ENCODE measurements around the gene ABCG4. TPM values are rescaled to one million over a fixed set of nuclear protein-coding genes. Genes with fewer than 3 reads are reported as not detected.

The ABCG4 gene
- total and polyA plus RNA-seq, 2 experiments from 2014 or later: 0.58 to 1.0 TPM

DNA sequence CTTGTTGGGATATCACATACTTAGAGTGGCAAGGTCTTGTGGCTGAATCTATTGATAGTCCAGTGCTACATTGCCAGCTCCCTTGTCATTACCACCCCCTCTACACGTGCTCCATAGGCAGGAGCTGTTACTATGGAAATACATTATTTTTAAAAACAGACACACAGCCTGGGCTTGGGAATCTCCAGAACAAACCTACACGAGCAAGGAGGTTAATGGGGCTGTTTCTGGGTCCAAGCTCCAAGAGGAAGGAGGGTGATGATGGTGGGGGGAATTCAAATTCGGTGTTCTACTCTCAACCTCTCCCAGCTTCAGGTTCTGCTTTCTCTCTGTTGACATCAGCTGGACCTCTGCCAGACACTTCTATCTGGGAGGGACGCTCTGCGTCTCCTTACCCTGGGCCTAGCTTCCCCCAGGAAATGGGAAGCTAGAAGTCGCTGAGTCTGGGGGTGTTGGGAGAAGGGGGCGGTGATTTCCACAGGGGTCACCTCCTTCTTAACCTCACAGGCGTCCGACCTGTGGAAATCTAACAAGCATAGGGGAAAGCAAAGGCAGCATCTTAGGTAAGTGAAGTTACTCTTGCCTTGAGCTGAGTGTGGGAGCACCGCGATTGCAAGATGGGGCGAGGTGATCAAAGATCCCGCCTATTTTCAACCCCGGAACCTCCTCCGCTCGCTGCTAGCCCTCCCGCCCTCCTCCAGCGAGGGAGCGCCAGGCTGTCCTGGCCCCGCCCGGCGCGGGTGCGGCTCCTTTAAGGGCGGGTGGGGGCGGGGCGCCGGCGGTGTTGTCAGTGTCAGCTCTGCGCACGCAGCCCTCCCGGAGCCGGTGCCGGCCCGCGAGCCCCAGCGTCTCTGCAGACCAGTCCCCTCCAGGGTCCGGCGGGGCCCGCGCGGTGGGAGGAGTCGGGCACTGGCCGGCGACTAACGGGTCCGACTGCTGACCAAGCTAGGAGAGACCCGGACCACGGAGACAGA lies 42.0 kb upstream of the ABCG4 start, which contains the start of gene C2CD2L:
Gene C2CD2L, plus strand, starts transcription at position 781 of the 974 bp plus-strand sequence. CDS start 398 bp downstream, outside the sequence.
- Mint-ChIP-seq H3K4me1 (peaks cover 31% of the 10 kb centered on the region), H3K36me3 (ENCODE audit: low read depth) (no peaks in the 10 kb centered on the region; the same call in 2 of the 3 replicates), H3K9me3 (no peaks in the 10 kb centered on the region), H3K4me3 (peak within 1 kb of the TSS; percentile 83), H3K27me3 (ENCODE audit: insufficient read depth, low read depth, poor library complexity) (peaks cover 25% of the 10 kb centered on the region), H3K27ac (no peak within 1 kb of the TSS)
- DNase-seq (ENCODE audit: low spot score) (peak; percentile 95), ATAC-seq (peak; percentile 82)
- Histone ChIP-seq H3K79me2 (replicated peaks; ENCODE audit: insufficient read depth) (no peaks in the 10 kb centered on the region), H2AFZ (peak within 1 kb of the TSS; percentile 94), H3K4me2 (peak within 1 kb of the TSS; percentile 99), H3K27ac (ENCODE audit: low read depth) (no peak within 1 kb of the TSS), H3K4me3 (peak within 1 kb of the TSS; percentile 84), H4K20me1 (replicated peaks; ENCODE audit: insufficient read depth) (no peaks in the 10 kb centered on the region), H3F3A (replicated peaks; ENCODE audit: low read depth) (peaks cover 24% of the 10 kb centered on the region), H3K9me2 (ENCODE audit: insufficient read depth) (no peaks in the 10 kb centered on the region), H3K4me1 (ENCODE audit: insufficient read depth) (peaks cover 29% of the 10 kb centered on the region), H3K36me3 (ENCODE audit: insufficient read depth) (no peaks in the 10 kb centered on the region), H3K27me3 (ENCODE audit: insufficient read depth) (peaks cover 20% of the 10 kb centered on the region)
- peak; percentile 43; the same call in 1 of the 2 replicates for TF ChIP-seq POLR2AphosphoS5 (IDR thresholded peaks at IDR 0.05; ENCODE audit: low read depth)
- TF ChIP-seq ZNF331 (CRISPR knock-in tag; IDR thresholded peaks at IDR 0.05; ENCODE audit: low read depth): no peak
- TF ChIP-seq CTCF (conservative IDR thresholded peaks at IDR 0.05; ENCODE audit: low read depth in 2 of 2): no peak
- no peak for TF ChIP-seq NANOG (IDR thresholded peaks at IDR 0.05; ENCODE audit: borderline replicate concordance)
- TF ChIP-seq, protein P1, sequence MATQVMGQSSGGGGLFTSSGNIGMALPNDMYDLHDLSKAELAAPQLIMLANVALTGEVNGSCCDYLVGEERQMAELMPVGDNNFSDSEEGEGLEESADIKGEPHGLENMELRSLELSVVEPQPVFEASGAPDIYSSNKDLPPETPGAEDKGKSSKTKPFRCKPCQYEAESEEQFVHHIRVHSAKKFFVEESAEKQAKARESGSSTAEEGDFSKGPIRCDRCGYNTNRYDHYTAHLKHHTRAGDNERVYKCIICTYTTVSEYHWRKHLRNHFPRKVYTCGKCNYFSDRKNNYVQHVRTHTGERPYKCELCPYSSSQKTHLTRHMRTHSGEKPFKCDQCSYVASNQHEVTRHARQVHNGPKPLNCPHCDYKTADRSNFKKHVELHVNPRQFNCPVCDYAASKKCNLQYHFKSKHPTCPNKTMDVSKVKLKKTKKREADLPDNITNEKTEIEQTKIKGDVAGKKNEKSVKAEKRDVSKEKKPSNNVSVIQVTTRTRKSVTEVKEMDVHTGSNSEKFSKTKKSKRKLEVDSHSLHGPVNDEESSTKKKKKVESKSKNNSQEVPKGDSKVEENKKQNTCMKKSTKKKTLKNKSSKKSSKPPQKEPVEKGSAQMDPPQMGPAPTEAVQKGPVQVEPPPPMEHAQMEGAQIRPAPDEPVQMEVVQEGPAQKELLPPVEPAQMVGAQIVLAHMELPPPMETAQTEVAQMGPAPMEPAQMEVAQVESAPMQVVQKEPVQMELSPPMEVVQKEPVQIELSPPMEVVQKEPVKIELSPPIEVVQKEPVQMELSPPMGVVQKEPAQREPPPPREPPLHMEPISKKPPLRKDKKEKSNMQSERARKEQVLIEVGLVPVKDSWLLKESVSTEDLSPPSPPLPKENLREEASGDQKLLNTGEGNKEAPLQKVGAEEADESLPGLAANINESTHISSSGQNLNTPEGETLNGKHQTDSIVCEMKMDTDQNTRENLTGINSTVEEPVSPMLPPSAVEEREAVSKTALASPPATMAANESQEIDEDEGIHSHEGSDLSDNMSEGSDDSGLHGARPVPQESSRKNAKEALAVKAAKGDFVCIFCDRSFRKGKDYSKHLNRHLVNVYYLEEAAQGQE (IDR thresholded peaks at IDR 0.05; ENCODE audit: unreplicated experiment): no peak
- no peak for TF ChIP-seq JUNB (IDR thresholded peaks at IDR 0.05; ENCODE audit: unreplicated experiment)

DNA sequence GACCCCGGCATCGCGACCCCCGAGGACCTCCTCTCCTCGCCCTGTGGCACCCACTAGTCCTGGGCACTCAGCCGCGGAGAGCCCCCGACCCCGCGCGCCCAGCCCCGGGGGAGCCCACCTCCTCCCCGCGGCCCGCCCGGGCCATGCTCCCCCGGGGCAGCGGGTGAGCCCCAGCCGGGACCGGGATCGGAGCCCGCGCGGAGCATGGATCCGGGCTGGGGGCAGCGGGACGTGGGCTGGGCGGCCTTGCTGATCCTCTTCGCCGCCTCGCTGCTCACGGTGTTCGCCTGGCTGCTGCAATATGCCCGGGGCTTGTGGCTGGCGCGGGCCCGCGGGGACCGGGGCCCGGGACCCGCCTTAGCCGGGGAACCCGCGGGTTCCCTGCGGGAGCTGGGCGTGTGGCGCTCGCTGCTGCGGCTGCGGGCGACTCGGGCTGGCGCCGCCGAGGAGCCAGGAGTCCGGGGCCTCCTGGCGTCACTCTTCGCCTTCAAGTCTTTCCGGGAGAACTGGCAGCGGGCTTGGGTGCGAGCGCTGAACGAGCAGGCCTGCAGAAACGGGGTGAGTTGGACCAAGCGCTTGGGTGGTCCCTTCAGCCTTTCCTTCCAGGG lies 41.2 kb upstream of the ABCG4 start:
- DNase-seq (ENCODE audit: low spot score): no peak
- peak; percentile 31 for ATAC-seq
- H3K9me3 Mint-ChIP-seq: no peaks in the 10 kb centered on the region
- peaks cover 20% of the 10 kb centered on the region for H3K27me3 ChIP-seq (ENCODE audit: insufficient read depth)
- H3K4me2 ChIP-seq: peak overlapping the region; percentile 99
- peak overlapping the region; percentile 84 for H3K4me3 ChIP-seq
- H3K4me1 Mint-ChIP-seq: peaks cover 31% of the 10 kb centered on the region
- H3K27ac Mint-ChIP-seq: no peak overlapping the region
- peaks cover 29% of the 10 kb centered on the region for H3K4me1 ChIP-seq (ENCODE audit: insufficient read depth)
- H3K36me3 Mint-ChIP-seq (ENCODE audit: low read depth): no peaks in the 10 kb centered on the region; the same call in 2 of the 3 replicates
- TF ChIP-seq, protein P1 (IDR thresholded peaks at IDR 0.05; ENCODE audit: unreplicated experiment): no peak
- H4K20me1 ChIP-seq (replicated peaks; ENCODE audit: insufficient read depth): no peaks in the 10 kb centered on the region
- peak overlapping the region; percentile 83 for H3K4me3 Mint-ChIP-seq
- H3K9me2 ChIP-seq (ENCODE audit: insufficient read depth): no peaks in the 10 kb centered on the region
- H3F3A ChIP-seq (replicated peaks; ENCODE audit: low read depth): peaks cover 21% of the 10 kb centered on the region
- no peaks in the 10 kb centered on the region for H3K79me2 ChIP-seq (replicated peaks; ENCODE audit: insufficient read depth)
- peaks cover 25% of the 10 kb centered on the region for H3K27me3 Mint-ChIP-seq (ENCODE audit: insufficient read depth, low read depth, poor library complexity)
- peak overlapping the region; percentile 89 for H2AFZ ChIP-seq
- no peaks in the 10 kb centered on the region for H3K36me3 ChIP-seq (ENCODE audit: insufficient read depth)
- no peak overlapping the region for H3K27ac ChIP-seq (ENCODE audit: low read depth)

Data from GM23338 (cell line).